NCI-H1694 treated with DMSO at 0.1 percent for 48 hours (cell line): ENCODE data around the gene SPOCK1.

ENCODE experiments used
- DNase-seq: peaks from one replicate; lab custom pipeline; 2025; lab: John Stamatoyannopoulos, UW

The SPOCK1 gene

GRCh38 chr5:137221943-137222342 is 277.2 kb downstream of the SPOCK1 start:
- no peak for DNase-seq

GRCh38 chr5:137220523-137220927 is 278.6 kb downstream of the SPOCK1 start:
- DNase-seq = peak; percentile 27

- no peak for DNase-seq
Observed at GRCh38 chr5:137218896-137219295, 280.2 kb downstream of the SPOCK1 start.

GRCh38 chr5:137218471-137218870 is 280.7 kb downstream of the SPOCK1 start:
- no peak for DNase-seq

GRCh38 chr5:137217599-137218200 is 281.4 kb downstream of the SPOCK1 start:
- DNase-seq = no peak

GRCh38 chr5:137216976-137217598 is 282.0 kb downstream of the SPOCK1 start:
- no peak for DNase-seq

- no peak for DNase-seq
Observed at GRCh38 chr5:137215780-137216179, 283.3 kb downstream of the SPOCK1 start.

- DNase-seq = no peak
Observed at GRCh38 chr5:137215261-137215660, 283.9 kb downstream of the SPOCK1 start.

GRCh38 chr5:137214446-137215189 is 284.5 kb downstream of the SPOCK1 start:
- DNase-seq = no peak

GRCh38 chr5:137212471-137212870 is 286.7 kb downstream of the SPOCK1 start:
- DNase-seq = no peak

GRCh38 chr5:137209232-137209809 is 289.8 kb downstream of the SPOCK1 start:
- DNase-seq = no peak

GRCh38 chr5:137207023-137207760 is 291.9 kb downstream of the SPOCK1 start:
- DNase-seq = no peak

GRCh38 chr5:137206030-137206715 is 293.0 kb downstream of the SPOCK1 start:
- DNase-seq = no peak

- DNase-seq = no peak
Observed at GRCh38 chr5:137205231-137206027, 293.7 kb downstream of the SPOCK1 start.

GRCh38 chr5:137203011-137203632 is 296.0 kb downstream of the SPOCK1 start:
- DNase-seq = no peak

GRCh38 chr5:137201876-137202275 is 297.2 kb downstream of the SPOCK1 start:
- no peak for DNase-seq

GRCh38 chr5:137200906-137201700 is 298.0 kb downstream of the SPOCK1 start:
- no peak for DNase-seq

GRCh38 chr5:137199966-137200365 is 299.2 kb downstream of the SPOCK1 start:
- DNase-seq = no peak

GRCh38 chr5:137199201-137199600 is 299.9 kb downstream of the SPOCK1 start:
- no peak for DNase-seq
